NCI-H2196 treated with DMSO at 0.1 percent for 48 hours (cell line): ENCODE data around the gene BCAR3.
A peak's percentile ranks its signal among the peaks of the same experiment; 100 is the strongest.
"Not testable (repeated sequence)": the region's sequence is repeated elsewhere in the genome, so short reads cannot be mapped to it uniquely, and the experiment has no call there.

Experiments
- DNase-seq: peaks from one replicate; lab custom pipeline; 2025; ENCODE audit not compliant: unreplicated experiment; lab: John Stamatoyannopoulos, UW

The BCAR3 gene

GRCh38 chr1:93553886-93554490, 127.6 kb downstream of the BCAR3 start:
- not testable (repeated sequence) for DNase-seq

- peak; percentile 49 for DNase-seq
These were observed 128.7 kb downstream of the BCAR3 start for GRCh38 chr1:93552741-93553455.

- DNase-seq, result no peak
These were observed 131.8 kb downstream of the BCAR3 start for GRCh38 chr1:93549811-93550210.

- no peak for DNase-seq
These were observed 132.5 kb downstream of the BCAR3 start for GRCh38 chr1:93549131-93549530.

- DNase-seq, result no peak
These were observed 135.3 kb downstream of the BCAR3 start for GRCh38 chr1:93546162-93546863.

GRCh38 chr1:93542398-93542797, 139.2 kb downstream of the BCAR3 start:
- DNase-seq, result no peak

GRCh38 chr1:93541045-93541444, 140.6 kb downstream of the BCAR3 start:
- no peak for DNase-seq

GRCh38 chr1:93537924-93538323, 143.7 kb downstream of the BCAR3 start:
- no peak for DNase-seq

GRCh38 chr1:93537396-93537795, 144.2 kb downstream of the BCAR3 start:
- DNase-seq, result no peak

GRCh38 chr1:93533677-93534076, 148.0 kb downstream of the BCAR3 start:
- no peak for DNase-seq

- DNase-seq, result no peak
These were observed 148.8 kb downstream of the BCAR3 start for GRCh38 chr1:93532780-93533378.

GRCh38 chr1:93531193-93531592, 150.4 kb downstream of the BCAR3 start:
- DNase-seq, result no peak

- DNase-seq, result no peak
These were observed 153.2 kb downstream of the BCAR3 start for GRCh38 chr1:93528412-93528811.

GRCh38 chr1:93526431-93526830, 155.2 kb downstream of the BCAR3 start:
- no peak for DNase-seq

GRCh38 chr1:93525431-93525830, 156.2 kb downstream of the BCAR3 start:
- no peak for DNase-seq

GRCh38 chr1:93522721-93523120, 158.9 kb downstream of the BCAR3 start:
- no peak for DNase-seq

- no peak for DNase-seq
These were observed 160.0 kb downstream of the BCAR3 start for GRCh38 chr1:93521618-93522017.

- no peak for DNase-seq
These were observed 162.3 kb downstream of the BCAR3 start for GRCh38 chr1:93519199-93519829.

GRCh38 chr1:93518516-93518915, 163.1 kb downstream of the BCAR3 start:
- no peak for DNase-seq

- DNase-seq, result no peak
These were observed 165.5 kb downstream of the BCAR3 start for GRCh38 chr1:93516164-93516563.
